ENCODE data around the gene GABBR1.

Gene GABBR1

DNA sequence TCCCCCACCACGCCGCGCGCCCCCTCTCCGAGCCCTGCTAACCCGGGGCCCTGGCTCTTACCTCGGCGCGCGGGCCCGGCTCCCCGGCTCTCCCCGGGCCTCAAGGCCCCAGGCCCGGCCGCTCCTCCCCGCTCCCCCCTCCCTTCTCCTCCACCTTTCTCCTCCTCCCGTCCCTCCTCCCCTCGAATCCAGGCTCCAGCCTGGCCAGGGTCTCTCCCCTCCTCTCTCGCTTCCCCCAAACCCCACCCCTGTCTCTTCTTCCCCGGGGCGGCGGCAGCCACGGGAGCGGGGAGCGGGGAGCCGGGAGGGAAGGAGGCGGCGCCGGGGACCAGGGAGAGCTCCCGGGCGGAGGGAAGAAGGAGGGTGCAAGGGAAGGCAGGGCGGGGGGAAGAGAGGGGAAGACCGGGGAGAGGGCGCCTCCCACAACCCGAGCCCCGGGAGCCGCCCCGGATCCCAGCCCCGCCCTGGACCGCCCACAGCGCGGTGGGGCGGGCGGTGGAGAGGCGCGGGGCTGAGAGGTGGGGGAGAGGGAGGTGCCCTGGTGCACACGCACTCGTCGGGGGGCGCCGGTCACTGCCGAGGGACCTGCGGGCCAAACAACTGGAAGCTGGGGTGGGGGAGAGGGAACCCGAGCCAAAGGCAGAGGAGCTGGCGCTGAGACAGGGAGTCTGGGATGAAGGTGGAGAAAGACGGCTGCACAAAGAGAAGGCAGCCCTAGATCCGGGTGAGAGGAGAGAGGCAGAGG, at the start of gene GABBR1:
Gene GABBR1 (minus strand): TSS at position 395 of the 745 bp plus-strand sequence. CDS start 798 bp downstream, outside the sequence.
- TF ChIP-seq, protein P1, sequence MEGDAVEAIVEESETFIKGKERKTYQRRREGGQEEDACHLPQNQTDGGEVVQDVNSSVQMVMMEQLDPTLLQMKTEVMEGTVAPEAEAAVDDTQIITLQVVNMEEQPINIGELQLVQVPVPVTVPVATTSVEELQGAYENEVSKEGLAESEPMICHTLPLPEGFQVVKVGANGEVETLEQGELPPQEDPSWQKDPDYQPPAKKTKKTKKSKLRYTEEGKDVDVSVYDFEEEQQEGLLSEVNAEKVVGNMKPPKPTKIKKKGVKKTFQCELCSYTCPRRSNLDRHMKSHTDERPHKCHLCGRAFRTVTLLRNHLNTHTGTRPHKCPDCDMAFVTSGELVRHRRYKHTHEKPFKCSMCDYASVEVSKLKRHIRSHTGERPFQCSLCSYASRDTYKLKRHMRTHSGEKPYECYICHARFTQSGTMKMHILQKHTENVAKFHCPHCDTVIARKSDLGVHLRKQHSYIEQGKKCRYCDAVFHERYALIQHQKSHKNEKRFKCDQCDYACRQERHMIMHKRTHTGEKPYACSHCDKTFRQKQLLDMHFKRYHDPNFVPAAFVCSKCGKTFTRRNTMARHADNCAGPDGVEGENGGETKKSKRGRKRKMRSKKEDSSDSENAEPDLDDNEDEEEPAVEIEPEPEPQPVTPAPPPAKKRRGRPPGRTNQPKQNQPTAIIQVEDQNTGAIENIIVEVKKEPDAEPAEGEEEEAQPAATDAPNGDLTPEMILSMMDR (IDR thresholded peaks at IDR 0.05; ENCODE audit: low read depth, low read length) = no peak
- peak; percentile 75 for DNase-seq (ENCODE audit: extremely low read depth, low read depth)

DNA sequence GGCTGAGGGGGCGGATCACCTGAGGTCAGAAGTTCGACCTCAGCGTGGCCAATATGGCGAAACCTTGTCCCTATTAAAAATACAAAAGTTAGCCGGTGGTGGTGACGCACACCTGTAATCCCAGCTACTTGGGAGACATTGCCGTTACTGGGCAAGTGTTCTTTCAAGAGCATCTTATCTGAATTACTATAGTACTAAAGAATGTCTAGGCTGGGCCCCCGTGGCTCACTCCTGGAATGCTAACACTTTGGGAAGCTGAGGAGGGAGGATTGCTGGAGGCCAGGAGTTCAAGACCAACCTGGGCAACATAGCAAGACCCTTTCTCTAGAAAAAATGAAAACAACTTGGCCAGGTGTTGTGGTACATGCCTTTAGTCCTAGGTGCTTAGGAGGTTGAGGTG, 48.8 kb upstream of the GABBR1 start:
- TF ChIP-seq, protein P1 (IDR thresholded peaks at IDR 0.05; ENCODE audit: low read depth, low read length) = no peak
- DNase-seq (ENCODE audit: extremely low read depth, low read depth) = no peak

DNA sequence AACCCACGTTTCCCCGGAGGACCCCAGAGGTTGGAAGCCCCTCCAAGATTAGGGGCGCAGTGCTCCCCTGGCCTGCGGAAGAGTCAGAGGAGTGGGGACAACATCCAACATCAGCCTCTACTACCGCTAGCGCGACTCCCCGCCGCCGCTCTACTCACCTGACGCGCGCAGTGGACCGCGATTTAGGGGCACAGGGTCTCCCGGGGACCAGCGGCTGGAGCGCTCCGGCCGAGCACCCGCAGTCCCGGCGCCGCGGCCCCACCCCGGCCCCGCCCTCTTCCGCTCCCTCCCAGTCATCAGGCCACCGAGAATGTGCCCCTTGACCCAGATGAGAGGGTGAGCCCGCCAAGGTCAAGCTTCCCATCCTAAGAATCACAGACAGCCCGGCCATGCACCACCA, 47.9 kb upstream of the GABBR1 start, which contains the start of gene ZFP57:
Gene ZFP57 (minus strand): TSS at position 249 of the 400 bp plus-strand sequence. CDS start 4,149 bp downstream, outside the sequence.
- TF ChIP-seq, protein P1 (IDR thresholded peaks at IDR 0.05; ENCODE audit: low read depth, low read length) = no peak
- DNase-seq (ENCODE audit: extremely low read depth, low read depth) = no peak

DNA sequence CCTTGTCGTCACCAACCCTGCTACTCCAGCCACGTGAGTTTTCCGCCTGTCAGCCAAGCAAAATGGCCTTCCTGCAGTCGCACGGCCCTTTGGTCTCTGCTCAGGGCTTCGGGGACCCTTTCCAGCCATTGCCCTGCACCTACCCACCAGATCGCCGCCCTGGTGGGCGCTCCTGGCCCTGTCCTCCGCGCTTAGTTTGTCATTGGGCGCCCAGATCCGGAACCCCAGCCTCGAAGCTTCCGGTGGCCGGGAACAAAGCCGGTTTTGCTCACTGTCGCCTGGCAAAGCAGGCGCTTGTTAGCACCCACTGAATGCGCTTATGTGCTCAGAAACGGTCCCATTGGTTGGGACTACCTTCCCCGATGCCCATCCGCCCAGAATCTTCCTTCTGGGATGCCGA, 47.4 kb upstream of the GABBR1 start:
- TF ChIP-seq, protein P1 (IDR thresholded peaks at IDR 0.05; ENCODE audit: low read depth, low read length) = no peak
- no peak for DNase-seq (ENCODE audit: extremely low read depth, low read depth)

DNA sequence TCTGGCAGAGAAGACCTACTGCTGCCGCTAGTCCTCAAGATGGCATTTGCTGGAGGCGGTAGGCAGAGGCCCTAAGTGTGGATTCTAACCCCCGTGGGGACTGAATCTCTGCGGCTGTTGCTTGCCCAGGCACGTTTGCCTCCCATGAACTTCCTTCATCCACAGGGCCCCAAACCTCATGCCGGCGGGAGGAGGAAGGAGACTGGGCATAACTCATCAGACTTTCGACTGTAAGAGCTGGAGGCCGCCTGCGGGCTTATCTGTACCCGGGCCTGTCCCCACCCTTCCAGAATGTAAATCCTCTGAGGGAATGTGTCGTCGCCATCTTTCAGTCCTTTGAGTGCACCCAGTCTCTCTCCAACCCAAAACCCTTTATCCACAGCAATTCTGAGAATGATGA, 47.0 kb upstream of the GABBR1 start:
- TF ChIP-seq, protein P1 (IDR thresholded peaks at IDR 0.05; ENCODE audit: low read depth, low read length) = no peak
- no peak for DNase-seq (ENCODE audit: extremely low read depth, low read depth)

DNA sequence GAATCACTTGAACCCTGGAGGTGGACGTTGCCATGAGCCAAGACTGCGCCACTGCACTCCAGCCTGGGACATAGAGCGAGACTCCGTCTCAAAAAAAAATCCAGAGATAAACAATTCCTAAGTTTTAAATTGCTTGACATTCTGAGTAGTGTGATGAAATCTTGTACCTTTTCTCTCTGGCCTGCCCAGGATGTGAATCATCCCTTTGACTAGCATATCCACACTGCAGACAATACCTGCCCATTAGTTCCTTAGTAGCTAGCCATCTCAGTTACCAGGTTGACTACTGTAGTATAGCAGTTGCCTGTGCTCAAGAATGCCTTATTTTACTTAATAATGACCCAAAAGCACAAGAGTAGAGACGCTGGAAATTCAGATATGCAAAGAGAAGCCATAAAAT, 45.1 kb upstream of the GABBR1 start:
- TF ChIP-seq, protein P1 (IDR thresholded peaks at IDR 0.05; ENCODE audit: low read depth, low read length) = no peak
- no peak for DNase-seq (ENCODE audit: extremely low read depth, low read depth)

DNA sequence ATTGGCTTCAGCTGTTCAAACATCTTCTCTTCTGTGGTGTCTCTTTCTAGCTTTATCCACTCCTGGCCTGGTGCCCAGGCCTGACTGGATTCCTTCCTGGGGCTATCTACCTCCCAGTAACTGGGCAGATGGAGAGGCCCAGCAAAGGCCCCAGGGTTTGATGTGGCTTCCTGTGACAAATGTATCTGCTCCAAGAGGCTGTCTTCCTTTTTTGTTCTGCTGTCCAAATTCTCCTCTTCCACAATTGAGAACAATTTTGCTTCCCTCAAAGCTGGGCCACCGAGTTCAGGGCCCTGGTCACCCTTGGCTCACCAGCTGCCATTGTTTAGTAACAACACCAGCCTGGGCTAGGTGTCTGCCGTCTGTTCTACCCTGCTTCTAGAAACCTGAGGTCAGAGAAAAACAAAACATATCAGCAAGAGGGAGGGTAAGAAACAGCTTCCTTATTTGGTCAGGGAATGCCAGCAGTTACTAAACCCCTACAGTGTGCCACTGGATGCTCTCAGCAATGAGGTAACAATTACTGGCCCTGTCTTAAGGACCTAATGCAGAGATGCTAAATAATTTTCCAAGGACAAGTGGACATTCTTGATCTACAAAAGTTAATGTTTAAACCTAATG, 44.1 kb upstream of the GABBR1 start:
- DNase-seq (ENCODE audit: extremely low read depth, low read depth) = no peak
- TF ChIP-seq, protein P1 (IDR thresholded peaks at IDR 0.05; ENCODE audit: low read depth, low read length) = no peak
